Stimulated activated CD4-positive, alpha-beta T cell treated with anti-CD3 and anti-CD28 coated beads, Interleukin-4, amount 100 ng/mL, for 1 hour (primary cell): ENCODE data around the gene SS18L1.

Experiments
- DNase-seq: peaks from one replicate; pipeline ENCODE4 v3.0.0-alpha.2; 2020

SS18L1 gene

DNA sequence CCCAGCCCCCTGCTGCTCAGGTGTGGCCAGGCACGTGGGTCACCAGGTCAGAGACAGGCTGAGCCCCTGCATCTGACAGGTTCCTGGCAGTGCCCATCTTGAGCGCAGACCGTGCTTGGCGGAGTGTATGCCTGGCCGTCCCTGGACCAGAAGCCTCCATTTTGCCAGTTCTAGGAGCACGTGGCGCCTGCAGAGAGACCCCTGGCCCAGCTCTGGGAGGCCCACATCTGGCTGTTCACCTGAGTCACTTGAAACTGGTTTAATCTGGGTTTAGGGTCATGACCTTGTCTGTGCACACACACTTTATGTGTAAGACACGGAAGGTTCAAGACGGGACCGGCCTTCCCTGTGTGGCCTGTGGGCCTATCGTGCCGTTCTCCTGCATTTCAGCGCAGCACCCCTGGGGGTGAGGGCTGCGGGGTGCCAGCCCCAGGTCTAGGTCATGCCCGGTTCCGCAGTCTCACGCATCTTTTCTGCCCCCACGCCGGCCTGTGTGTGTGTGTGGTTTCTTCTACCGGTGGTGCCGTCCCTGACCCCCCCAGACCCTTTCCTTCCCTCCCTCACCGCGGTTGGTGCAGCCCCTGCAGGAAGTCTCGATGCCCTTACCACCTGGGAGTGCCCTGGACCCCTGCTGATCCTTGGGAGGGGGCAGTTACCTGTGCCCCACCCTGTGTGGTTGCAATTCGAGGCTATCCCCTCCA is 14.0 kb downstream of the SS18L1 start:
- DNase-seq: no peak

DNA sequence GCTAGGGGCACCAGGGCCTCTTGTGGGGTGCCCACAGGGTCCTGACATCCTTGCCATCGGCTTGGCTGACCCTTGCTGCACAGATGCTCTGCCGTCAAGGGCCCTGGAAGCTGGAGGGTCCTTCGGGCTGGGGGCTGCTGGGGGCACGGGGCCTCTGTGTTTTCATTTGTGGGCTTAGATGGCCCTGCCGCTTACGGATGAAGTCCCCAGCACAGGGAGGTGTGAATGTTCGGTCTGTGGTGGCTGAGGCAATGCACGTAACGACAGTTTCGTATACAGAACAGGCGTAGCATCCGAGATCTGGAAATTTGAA is 14.5 kb downstream of the SS18L1 start:
- no peak for DNase-seq

- DNase-seq: no peak
Measured at GRCh38 chr20:62158541-62158940, 15.0 kb downstream of the SS18L1 start.

DNA sequence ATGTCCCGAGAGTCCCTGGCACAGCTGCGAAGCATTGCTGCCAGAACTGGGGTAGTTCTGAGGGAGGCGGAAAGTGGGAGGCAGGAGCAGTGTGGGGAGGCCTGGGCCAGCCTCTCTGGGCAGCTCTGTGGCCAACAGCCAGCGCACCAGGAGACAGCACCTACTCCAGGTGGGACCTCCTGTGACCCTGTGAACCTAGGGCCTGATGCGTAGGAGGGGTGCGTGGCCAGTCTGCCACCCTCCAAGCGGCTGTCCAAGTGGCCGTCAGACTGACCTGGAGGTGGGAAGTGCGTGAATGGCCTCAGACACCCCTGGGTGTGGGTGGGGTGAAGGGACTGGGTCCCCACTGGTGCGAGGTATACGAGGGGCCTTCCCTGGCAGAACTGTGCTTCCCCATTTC is 15.5 kb downstream of the SS18L1 start:
- no peak for DNase-seq

- peak; percentile 35 for DNase-seq
Measured at GRCh38 chr20:62159839-62160238, 16.3 kb downstream of the SS18L1 start.

DNA sequence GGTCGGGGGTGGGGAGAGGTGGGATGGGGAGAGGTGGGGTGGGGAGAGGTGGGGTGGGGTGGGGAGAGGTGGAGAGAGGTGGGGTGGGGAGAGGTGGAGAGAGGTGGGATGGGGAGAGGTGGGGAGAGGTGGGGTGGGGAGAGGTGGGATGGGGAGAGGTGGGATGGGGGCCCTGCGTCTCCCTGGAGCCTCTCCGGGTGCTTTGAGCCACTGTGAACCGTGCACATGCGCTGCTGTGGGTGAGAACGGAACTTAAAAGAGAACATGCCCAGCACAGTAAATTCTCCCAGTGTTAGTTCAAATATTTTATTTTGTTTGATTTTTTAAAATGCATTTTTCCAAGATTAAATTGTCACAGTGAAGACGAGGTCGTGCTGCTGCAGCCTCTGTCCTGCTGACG is 16.7 kb downstream of the SS18L1 start:
- DNase-seq: no peak

- DNase-seq: no peak
Measured at GRCh38 chr20:62160876-62161275, 17.3 kb downstream of the SS18L1 start.

DNA sequence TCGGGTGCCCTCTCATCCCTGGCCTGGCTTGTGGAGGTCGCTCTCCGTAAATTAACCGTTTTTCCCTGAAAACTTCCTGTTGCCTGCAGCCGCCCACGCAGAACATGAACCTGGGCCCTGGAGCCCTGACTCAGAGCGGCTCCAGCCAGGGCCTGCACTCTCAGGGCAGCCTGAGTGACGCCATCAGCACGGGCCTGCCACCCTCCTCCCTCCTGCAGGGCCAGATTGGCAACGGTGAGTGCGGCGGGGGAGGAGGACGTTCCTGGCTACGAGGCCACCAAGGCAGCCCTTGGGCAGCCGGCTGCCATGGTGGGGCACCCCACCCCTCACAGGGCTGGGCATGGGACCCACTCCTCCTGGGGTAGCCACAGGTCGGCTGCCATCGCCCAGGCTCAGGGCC is 17.8 kb downstream of the SS18L1 start:
- no peak for DNase-seq

DNA sequence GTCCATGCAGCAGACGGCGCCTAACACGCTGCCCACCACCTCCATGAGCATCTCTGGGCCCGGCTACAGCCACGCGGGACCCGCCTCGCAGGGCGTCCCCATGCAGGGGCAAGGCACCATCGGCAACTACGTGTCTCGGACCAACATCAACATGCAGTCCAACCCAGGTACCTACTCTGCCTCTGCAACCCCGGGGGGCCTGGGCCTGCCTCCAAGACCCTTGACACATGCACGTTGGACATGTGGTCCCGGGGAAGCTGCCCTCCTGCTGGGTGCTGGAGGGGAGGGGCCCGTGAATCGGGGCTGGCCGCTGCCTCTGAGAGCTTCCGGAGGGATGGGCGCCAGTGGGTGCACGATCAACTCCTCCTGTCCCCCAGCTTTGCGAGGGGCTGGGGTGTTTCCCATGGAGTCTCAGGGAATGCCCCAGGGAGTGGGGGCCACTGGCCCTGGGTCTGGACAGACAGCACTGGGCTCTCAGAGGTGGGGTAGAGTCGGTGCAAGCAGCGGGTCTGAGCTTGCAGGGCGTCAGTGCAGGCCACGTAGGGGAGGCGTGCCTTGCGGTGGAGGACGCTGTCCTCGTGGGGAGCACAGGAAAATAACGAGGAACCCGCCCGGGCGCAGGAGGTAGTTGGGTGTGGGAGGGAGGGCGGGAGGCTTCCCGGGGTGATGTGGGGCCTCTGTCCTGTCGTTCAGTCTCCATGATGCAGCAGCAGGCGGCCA is 19.4 kb downstream of the SS18L1 start:
- DNase-seq: no peak

DNA sequence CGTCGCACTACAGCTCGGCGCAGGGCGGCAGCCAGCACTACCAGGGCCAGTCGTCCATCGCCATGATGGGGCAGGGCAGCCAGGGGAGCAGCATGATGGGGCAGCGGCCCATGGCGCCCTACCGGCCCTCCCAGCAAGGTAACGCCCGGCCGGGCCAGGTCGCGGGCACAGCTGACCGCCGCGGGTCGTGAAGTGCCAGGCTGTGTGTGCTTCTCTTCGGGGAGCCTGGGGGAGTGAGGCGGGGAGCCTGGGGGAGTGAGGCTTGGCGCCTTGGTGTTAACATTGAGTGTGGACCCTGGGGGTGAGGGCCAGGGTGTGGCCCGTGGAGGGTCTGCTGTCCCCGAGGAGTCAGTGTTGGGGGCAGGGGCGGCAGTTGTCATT is 19.9 kb downstream of the SS18L1 start:
- DNase-seq: no peak

- DNase-seq: no peak
Measured at GRCh38 chr20:62163986-62164762, 20.6 kb downstream of the SS18L1 start.

- no peak for DNase-seq
Measured at GRCh38 chr20:62164879-62165761, 21.6 kb downstream of the SS18L1 start.

- DNase-seq: no peak
Measured at GRCh38 chr20:62165762-62166399, 22.3 kb downstream of the SS18L1 start.

DNA sequence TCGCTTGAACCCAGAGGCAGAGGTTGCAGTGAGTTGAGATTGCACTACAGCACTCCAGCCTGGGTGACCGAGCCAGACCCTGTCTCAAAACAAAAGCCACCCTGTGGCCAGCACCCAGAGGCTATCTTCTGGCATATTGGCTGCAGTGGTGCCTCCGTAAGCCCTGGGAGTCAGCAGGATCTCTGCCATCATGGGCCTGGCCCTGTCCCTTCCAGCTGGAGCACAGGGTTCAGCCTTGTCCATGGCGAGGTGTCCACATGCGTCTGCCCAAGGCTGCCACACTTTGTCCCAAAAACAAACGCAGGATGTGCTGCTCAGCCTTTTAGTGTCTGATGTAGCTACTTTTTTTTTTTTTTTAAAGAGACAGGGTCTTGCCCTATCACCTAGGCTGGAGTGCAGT is 23.9 kb downstream of the SS18L1 start:
- DNase-seq: no peak

DNA sequence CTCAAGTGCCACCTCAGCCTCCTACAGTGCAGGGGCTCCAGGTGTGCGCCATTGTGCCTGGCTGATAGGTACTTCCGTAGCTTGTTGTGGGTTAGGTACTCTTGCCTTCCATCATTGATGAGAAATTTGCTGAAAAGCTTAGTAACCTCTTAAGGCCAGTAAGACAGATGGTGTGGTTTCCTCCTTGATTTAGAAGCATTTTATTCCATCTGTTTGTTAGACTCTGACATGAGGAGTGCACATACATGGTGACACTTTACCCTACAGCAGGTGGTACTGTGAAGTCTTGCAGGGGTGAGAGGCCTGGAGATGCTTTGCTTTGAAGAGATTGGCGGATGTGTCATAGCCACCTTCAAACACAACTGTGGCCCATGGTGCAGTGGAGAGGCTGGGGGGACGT is 24.5 kb downstream of the SS18L1 start:
- DNase-seq: no peak

DNA sequence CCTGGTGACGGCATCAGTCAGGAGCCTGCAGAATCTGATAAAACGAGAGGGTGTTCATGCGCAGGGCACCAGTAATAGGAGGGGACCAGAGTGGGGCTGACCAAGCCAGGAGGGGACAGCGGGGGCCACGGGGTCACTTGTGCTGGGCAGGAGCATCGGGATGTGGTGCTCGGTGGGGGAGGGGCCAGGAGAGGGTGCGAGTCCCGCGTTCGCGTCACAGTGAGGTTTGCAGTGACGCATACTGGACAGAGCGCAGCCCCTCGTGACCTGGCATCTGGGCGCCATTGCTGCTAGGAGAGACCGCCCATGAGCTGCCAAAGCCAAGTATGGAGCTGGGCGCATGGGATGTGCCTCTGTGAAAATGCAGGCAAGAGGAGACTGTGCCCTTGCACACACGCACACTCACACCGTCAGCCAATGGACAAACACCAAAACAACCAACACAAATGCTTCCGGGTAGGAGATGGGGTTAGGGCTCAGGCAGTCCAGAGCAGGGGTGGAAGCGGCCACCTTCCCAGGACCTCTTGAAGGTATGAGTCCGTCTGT is 25.4 kb downstream of the SS18L1 start:
- no peak for DNase-seq

DNA sequence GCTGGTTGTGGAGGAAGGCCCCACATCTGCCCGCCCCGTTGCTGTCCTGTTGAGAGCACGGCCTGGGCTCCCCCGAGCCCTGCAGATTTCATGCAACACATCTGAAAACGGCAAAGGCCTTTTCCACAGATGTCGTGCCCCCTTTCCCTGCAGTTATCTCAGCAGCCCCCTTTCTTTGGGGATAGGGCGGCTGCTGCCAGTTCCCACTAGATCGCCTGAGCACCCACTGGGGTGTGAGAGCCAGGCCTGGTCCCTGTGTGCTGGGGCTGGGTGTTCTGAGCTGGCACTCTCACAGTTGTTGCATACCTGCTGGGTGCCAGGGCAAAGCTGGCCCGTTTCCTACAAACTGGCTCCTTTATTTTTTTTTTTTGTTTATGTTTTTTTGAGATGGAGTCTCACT is 27.0 kb downstream of the SS18L1 start:
- DNase-seq: no peak

DNA sequence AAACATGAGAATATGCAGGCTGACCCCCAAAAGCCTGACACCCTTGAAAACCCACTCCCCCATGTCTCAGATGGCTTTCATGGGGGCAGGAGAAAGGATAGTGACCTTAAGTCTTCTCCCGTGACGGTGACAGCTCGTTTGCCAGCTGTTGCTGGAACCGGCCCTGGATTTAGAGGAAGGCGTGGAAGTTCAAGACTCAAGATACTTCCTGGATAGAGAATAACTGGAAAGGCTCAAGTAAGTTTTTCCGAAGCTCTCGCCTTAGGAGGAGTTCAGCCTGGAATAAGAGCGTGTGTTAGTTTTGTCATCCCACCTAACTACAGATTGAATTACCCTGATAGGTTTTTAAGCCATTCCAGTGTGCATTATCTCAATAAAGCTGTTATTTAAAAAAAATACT is 27.7 kb downstream of the SS18L1 start:
- no peak for DNase-seq

- DNase-seq: no peak
Measured at GRCh38 chr20:62172666-62173065, 29.1 kb downstream of the SS18L1 start.

DNA sequence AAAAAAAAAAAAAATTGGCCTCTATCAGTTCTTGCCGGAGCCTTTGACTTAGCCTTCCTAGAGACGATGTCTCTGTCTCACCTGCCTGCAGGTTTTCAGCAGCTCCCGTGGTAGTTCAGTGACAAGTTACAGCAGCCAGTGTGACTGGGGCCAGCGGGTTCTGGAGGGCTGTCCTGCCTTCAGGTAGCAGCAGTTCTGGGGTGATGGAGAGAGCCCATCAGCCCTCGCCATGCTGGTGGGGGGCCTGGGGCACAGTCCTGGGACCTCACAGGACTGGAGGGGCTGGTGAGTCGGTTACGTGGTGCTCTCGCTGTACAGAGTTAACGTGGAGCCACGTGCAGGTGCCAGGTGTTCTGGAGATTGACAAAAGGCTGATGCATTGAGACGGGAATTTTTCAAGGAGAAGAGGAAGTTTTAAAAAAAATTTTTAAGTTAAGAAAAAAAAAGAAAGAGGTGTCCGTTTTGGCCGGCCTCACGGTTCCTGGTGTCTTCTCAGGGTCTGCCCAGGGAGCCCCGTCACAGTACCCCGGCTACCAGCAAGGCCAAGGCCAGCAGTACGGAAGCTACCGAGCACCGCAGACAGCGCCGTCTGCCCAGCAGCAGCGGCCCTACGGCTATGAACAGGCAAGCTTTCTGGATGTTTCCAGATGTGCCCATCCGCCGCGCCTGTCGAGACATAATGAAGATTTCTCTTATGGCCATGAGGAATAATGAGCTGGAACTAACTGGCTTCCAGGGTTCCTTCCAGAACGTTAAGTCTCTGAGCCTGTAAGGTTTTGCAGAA is 30.6 kb downstream of the SS18L1 start:
- DNase-seq: no peak

DNA sequence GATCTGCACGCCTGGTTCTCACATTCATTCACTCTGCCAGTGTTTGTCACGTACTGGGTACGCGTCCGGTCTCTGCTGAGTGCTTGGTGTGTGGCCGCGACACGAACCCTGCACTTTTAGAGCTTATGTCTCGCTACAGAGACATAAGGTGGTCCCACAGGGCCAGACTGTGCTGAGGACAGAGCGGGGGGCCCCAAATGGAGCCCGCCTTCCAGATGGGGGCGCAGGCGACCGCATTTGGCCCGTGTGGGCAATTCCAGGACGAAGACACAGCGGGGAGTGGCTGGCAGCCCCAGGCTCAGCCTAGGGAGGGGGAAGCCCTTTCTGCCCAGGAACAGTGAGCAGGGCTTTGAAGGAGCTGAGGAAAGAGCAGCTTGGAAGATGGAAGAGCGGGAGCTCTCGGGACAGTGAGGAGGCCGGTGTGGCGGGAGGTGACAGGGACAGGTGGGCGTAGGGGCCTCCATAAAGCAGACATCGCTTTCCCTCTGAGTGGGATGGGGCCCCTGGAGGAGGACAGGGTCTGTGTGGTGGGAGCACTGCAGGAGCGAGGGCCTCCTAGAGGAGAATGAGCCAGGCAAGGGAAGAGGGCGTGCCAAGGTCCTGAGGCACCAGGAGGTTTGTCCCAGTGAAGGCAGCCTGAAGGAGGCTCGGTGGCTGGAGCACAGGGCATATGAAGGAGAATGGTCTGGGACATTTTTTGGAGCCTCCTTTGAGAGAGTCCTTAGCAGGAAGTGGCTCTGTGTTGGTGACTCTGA is 31.5 kb downstream of the SS18L1 start:
- DNase-seq: no peak
